ENCODE data around the gene HNF1B. TPM values are rescaled to one million over a fixed set of nuclear protein-coding genes. Genes with fewer than 3 reads are reported as not detected.

Gene HNF1B
- total and polyA plus RNA-seq, 10 of the 15 experiments (the other 5 are each of a cell fraction or from before 2014, with no cell fraction given): 0.51 to 12.7 (median 1.9) TPM

DNA sequence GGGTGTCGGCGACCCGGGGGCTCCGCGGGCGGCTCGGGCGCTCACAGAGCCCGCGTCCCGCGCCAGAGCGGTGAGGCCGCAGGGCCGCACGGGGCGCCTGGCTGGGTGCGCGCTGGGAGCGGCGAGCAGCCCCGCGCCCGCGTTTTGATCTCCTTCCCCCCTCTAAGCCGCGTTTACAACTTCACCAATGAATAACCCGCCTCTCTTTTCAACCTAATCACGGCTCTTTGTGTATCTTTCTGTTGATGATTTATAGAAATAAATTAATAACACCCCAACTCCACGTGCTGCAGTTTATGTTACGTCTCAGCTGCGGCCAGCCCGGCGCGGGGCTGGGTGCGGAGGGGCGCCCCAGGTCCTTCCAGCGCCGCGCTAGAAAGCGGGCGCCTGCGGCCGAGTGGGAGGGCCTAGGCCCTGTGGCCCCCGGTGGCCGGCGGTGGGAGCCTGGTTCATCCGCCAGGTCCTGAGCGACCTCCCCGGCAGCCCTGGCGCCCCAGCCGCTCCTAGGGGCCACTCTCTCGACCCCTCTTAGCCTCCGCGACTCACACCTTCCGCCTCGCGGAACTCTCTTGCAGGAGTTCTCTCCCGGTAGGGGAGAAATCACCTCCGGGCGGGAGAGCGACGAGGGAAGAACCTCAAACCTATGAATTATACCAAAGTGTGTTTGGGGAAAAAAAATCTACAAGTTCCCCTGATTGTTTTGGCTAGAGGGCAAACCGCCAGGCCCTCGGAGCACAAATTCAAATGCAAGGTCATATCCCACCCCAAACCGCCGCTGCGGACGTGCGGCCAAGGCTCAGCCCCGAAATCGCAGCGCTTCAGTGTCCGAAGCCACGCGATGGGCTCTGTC is 1.9 kb downstream of the HNF1B start (continued):
- TF ChIP-seq NKRF (conservative IDR thresholded peaks at IDR 0.05) (peak; percentile 32; the same call in 1 of the 2 replicates), SUZ12 (IDR thresholded peaks at IDR 0.05; ENCODE audit: unreplicated experiment) (peak; percentile 90), MLLT1 (IDR thresholded peaks at IDR 0.05) (peak; percentile 43; the same call in 1 of the 2 replicates)
- TF ChIP-seq, protein P1, sequence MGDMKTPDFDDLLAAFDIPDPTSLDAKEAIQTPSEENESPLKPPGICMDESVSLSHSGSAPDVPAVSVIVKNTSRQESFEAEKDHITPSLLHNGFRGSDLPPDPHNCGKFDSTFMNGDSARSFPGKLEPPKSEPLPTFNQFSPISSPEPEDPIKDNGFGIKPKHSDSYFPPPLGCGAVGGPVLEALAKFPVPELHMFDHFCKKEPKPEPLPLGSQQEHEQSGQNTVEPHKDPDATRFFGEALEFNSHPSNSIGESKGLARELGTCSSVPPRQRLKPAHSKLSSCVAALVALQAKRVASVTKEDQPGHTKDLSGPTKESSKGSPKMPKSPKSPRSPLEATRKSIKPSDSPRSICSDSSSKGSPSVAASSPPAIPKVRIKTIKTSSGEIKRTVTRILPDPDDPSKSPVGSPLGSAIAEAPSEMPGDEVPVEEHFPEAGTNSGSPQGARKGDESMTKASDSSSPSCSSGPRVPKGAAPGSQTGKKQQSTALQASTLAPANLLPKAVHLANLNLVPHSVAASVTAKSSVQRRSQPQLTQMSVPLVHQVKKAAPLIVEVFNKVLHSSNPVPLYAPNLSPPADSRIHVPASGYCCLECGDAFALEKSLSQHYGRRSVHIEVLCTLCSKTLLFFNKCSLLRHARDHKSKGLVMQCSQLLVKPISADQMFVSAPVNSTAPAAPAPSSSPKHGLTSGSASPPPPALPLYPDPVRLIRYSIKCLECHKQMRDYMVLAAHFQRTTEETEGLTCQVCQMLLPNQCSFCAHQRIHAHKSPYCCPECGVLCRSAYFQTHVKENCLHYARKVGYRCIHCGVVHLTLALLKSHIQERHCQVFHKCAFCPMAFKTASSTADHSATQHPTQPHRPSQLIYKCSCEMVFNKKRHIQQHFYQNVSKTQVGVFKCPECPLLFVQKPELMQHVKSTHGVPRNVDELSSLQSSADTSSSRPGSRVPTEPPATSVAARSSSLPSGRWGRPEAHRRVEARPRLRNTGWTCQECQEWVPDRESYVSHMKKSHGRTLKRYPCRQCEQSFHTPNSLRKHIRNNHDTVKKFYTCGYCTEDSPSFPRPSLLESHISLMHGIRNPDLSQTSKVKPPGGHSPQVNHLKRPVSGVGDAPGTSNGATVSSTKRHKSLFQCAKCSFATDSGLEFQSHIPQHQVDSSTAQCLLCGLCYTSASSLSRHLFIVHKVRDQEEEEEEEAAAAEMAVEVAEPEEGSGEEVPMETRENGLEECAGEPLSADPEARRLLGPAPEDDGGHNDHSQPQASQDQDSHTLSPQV (IDR thresholded peaks at IDR 0.05): no peak
- TF ChIP-seq, protein P2, sequence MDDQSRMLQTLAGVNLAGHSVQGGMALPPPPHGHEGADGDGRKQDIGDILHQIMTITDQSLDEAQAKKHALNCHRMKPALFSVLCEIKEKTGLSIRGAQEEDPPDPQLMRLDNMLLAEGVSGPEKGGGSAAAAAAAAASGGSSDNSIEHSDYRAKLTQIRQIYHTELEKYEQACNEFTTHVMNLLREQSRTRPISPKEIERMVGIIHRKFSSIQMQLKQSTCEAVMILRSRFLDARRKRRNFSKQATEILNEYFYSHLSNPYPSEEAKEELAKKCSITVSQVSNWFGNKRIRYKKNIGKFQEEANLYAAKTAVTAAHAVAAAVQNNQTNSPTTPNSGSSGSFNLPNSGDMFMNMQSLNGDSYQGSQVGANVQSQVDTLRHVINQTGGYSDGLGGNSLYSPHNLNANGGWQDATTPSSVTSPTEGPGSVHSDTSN (IDR thresholded peaks at IDR 0.05; ENCODE audit: insufficient replicate concordance, low read depth, low read length): no peak
